GM04503 (cell line): Measurements from ENCODE around the gene LYPD6B.

Experiments
- DNase-seq: peaks from one replicate; pipeline ENCODE4 v3.0.0-alpha.2; 2012; ENCODE audit warnings: low read depth

Gene LYPD6B

DNA sequence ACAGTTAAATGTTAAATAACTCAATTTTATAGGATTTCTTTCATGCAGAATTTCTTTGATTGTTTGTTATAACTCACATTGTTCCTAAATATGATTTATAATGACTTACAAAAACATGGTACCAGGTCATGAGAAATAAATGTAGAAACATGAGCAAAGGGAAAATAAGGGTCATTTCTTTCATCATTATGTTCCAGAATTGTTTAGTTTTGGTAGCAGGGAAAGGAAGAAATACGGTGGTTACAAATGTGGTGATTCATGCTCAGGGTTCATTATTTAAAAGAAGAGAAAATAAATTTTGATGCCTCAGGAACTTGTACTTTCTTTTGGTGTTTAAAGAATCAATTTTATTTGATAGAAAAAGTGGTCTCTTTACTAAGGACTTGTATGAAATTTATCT lies 4.4 kb downstream of the LYPD6B start:
- no peak for DNase-seq

DNA sequence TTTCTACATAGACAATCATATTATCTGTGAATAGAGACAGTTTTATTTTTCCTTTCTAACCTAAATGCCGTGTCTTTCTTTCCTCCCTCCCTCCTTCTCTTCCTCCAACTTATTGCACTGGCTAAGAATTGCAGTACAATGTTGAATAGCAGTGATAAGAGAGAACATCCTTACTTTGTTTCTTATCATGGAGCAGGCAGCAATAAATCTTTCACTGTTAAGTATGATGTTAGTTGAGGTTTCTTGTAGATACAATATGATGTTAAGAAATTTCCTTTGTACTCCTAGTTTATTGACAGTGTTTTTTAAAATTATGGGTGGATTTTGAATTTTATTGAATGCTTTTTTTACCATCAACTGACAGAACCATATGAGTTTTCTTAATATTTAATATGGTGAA lies 6.0 kb downstream of the LYPD6B start:
- DNase-seq = no peak

DNA sequence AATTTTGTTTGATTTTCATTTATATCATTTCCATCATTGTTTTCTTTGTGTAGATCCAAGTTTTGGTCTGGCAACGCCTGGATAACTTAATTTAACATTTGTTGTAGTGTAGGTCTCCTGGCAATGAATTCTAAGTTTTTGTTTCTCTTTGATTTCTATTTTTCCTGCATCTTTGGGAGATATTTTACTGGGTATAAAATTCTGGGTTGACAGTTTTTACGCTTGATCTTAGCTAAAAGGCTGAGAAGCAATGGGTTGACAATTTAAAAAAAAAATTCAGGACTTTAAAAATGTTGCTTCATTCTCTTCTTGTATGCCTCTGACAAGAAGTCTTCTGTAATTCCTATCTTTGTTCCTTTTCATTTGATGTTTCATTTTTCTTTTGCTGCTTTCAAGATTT lies 8.6 kb downstream of the LYPD6B start:
- no peak for DNase-seq

DNA sequence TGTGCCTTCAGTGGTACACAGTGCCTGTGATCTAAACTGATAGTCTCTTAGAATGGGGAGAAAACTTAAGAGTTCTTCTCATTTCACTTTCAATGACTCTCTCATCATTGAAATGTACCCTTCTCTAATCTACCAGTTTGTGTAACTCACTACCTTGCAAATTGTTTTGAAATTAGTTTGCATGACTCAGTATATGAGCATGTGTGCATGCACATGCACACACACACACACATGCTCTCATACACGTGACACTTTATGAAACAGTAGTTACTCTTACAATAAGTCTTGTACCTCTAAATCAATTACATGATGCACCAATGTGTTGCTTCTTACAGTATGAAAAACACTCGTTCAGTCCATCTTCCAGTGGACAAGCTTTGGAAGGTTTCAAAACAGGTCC lies 10.6 kb downstream of the LYPD6B start:
- DNase-seq = no peak

DNA sequence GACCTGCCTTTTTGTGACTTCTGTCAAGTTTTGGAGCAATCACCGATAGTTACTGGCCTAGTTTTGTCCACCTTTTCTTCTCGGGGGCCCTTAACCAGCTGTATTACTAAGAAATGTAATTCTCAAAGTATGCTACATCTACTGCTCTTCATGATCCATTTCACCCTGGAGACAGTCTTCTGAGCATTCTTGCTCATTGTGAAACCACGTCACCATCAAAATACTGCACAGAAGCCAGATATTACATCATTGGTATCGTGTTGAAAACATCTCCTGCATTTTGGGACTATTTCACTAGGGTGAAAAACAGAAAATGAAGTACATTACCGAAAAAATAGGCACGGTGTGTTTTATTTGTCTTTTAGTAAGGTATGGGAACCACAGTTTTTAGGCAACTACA lies 11.7 kb downstream of the LYPD6B start:
- DNase-seq = peak; percentile 85

DNA sequence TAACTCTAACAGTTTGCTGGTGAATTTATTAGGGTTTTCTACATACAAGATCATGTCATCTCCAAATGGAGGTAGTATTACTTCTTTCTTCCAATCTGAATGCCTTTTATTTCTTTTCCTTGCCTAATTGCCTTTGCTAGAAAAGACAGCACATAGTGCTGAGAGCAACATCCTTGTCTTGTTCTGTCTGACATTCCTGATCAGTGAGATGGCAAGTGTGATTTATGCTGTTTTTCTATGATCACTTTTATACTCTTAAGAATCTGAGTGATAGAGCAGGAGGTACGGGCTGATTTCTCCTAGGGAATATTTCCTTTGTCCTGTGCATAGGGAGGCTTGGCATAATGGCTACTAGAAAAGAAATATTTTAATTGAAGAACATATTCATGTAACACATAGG lies 17.3 kb downstream of the LYPD6B start:
- no peak for DNase-seq

DNA sequence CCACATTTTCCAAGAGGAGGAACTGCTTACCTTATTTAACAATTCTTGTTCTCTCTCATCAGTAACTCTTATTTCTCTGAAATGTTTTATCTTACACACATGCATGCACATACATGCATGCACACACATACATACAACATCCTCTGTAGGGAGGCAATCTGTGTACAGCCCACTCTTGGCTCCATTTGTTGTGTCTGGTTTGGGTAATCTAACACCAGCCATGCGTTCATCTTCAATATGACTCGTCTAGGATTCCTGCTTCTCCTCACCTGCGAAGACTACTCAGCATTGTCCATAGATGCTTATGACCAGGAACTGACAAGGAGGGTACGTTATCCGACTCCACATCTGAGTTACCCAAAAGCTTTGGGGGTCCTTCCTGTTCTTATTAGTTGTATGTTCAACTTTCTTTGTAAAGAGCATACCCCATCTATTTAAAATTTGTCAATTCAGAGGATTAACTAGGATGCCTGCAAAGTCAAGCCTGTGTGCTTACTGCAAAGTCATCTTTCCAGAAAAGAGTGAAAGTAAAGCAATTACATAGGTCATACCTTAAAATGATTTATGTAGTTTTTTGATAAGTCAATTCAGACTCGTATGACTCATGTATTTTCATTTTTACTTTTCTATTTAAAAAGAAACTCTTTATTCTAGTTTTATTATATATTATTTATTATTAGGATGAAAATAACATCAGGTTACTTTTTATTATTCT lies 18.2 kb downstream of the LYPD6B start:
- no peak for DNase-seq

DNA sequence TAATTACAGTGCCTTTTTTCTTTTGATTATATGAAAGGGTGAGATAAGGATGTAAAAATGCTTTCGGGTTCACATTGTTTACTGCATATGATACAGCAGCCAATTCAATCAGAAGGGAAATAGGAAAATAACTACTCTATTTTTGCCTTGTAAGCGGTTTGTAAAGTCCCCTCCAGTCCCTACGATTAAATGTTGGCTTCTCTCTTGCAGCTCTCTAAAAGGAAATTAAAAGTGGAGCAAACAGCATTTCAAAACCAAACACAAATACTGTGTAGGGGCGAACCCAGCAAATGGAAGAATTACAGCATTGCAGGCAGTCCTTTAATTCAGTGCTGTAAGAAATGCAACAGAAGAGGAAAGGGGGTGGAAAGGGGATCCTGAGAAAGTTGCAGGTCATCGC lies 18.9 kb downstream of the LYPD6B start:
- no peak for DNase-seq

DNA sequence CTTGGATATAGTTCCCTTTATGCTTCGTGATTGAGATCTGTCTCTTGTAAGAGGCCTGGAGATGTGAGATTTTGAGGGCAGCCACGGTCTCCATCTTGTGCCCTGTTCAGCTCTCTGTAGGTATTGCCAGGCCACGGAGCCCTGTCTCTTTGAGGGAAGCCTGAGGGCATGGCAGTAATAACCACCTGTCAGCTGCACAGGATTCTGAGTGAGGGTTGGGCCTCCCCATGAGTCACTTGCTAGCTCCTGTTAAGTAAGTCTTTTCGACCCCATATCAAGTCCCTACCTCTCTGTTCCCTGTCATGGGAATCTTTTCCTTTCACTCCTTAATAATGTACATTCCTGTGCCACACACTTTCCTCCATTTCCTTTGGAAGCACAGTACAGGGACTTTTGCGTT lies 20.4 kb downstream of the LYPD6B start:
- DNase-seq = no peak

DNA sequence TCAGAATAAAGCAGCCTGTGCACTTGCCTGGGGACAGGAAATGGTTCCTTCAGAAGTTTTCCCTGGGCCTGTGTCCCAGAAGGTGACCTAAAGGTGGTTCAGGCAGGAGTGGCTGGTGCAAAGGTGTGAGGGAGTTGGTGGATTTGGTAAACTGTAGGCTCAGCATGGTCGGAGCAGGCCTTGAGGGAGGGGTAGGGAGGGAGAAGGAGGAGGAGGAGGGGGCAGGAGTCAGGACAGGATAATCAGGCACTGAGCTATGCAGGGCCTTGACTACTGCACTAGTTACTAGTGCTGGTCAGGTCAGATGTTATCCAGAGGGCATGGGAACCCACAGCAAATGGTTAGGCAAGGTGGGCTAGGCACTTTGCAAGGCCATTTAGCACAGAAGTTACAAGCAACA lies 21.3 kb downstream of the LYPD6B start:
- DNase-seq = no peak

DNA sequence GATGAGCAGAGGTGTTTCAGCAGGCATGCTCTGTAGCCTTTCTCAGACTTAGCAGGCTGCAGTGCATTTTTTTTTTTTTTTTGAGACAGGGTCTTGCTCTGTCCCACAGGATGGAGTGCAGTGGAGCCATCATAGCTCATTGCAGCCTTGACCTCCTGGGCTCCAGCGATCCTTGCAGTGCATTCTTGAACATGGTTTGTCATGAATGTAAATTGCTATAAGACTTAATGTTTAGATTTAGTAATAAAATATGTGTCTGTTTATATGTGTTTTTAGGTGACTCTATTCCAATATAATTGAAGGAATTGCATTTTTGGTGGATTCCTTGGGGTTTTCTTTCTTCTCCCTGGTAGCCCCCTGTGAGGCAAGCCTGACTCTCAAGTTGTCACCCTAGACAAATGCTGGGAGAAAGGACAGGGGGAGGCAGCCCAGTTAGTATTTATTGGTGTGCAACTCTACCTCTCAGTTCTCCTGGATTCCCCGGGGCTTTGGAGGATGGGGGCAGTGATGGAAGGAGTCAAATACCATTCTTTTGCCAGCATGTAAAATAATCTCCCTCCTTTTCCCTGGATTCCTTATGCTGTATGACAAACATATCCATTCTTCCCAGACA lies 22.7 kb downstream of the LYPD6B start:
- DNase-seq = no peak

DNA sequence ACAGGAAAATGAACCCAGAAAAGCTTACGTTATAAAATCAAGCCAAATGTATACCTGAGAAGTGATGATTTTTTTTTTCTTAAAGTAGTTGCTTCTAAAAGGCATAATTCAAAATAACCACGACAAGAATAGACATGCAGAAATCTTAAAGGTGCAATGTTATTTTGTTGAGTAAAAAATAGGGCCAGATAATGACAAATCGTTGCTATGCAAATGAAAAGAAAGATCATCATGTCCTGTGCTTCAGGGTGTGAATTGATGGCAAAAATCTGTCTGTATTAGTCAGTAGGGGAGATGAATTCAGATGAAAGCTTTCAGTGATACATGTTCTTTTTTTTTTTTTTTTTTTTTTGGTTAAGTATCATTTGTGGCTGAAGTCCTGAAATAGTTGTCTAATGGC lies 24.0 kb downstream of the LYPD6B start:
- no peak for DNase-seq

DNA sequence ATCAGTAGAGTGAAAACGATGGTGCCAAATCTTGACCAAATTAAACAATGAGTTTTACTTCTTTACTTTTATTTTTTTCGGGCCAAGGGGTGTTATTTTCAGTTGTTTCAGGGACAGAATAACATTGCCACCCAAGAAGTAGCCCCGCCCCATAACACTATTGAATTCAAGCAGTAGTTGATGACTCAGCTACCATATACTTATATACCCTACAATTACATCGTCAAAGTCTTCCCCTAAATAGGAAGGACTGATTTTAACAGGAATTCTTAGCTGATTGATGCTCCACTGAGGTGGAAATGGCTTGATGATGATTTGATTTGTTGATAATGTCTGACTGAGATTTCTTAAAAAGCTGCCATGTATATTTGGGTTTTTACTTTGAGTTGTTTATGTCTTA lies 24.7 kb downstream of the LYPD6B start:
- no peak for DNase-seq

DNA sequence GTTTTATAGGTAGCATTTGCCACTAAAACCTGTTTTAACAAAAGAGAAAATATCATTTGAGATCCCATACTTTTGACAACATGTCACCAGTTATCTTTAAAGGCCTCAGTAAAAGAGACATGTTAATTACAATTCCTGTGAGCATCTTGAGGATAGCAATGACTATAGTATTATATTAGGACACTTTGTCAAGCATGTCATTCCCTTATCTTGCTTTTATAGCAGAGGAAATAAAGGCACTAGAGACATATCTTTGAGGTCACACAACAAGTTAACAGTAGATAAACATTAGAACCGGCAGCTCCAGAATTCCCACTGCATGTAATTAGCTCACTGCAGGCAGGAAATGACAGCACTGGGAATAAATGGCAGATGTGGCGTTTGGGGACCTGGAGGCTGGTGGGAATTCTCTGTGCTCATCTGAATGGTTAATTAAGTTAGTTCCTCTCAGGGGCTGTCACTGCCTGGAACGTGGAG lies 25.9 kb downstream of the LYPD6B start:
- no peak for DNase-seq

DNA sequence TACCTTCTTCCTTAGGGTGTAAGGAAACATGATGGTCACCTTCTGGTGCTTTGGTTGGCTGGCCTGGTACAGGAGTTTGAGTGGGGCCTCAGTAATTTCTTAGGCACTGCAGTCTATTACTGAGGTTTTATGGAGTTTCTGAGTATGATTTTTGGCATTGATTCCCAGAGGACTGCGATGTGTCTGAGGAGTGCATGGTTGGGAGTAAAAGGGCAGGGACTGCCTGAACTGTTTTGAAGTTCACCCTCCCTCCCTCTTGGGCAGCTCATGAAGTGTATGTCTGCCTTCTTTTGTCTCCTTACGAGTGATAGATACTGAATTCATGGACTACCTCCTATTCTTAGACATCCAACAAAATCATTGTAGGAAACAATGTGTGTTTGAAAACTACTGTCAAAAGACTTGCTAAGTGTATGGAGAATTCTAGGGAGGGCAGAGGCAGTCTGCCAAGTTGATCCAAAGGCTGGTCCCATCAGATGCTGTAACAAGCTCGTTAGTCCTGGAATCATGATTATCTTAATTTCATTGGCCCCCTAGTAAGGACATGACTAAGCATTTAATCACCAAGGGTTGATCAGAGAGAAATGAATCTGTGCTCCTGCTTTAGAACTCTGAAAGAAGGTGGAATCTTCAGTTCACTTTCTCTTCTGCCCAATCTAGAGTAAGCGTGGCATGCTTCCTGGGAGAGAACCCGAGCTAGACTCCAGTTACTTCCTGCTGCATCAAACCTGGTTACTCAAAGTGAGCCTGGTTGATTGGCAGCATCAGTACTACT lies 26.5 kb downstream of the LYPD6B start:
- DNase-seq = peak; percentile 46

DNA sequence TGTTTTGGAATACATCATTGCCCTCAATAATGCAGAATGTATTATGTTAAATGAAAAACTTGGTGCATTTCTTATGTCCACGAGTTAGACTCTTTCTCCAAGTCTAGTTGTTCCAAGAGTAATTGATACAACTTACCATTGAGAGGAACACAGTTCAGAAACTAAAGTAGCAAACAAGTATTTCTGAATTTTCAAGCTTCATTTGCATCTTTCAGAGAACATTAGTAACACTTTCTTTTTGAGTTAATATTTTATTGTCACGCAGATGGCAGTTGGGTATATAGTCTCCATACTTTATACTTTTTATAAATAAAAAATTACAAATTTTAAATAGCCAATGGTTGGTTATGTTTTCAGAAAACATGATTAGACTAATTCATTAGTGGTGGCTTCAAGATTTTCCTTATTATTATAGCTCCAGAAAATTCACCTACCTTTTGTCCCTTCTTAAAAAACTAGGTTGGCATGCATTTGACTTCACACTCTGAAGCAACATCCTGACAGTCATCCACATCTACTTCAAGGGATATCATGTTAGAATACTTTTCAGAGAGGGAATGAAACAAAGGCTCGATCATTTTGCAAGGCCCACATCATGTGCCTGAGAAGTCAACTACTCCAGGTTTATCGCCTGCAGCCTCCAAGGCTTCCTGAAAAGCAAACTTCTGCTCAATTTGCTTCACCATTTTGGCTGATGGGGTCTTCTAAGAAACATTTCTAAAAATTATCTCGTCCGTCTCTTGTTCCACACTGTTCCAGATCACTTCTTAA lies 29.9 kb downstream of the LYPD6B start:
- no peak for DNase-seq

DNA sequence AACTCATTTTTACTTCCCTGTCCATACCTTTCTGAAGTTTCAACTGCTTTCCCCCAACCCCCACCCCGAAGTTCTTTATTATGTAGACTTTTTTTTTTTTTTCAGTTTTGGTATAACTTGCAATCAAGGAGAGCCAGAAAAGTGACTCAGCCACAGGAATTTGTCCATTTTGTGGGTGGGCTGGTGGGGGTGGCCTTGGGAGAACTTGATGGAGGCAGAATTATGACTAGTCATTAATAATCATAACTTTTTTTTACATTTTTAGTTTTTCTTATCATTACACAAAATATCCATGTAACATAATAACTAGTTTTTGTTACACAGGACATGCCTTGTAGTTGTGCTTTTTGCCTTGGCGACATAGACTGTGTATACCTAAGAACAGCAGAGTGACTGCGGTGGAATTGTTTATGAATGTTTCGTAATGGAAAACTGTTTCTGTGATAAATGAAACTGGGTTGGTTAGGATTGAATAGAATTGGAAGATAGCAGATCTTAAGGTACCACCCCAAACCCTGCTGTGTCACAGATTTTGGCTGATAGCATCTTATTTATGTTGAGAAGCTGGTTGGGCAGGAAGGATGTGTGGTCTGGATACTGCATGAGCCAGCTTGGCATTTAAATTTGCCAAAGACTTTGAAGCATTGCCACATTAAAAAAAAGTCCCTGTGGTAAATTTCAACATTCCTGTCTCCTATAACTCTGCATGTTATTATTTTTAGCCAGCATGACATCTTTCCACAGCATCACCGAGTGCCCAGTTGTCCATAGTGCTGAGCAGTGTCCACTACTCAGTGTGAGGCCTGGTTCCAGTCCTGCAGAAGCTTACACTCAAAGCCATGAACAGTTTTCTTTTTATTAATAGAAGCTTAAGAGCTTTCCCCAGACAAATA lies 30.7 kb downstream of the LYPD6B start:
- DNase-seq = peak; percentile 91

DNA sequence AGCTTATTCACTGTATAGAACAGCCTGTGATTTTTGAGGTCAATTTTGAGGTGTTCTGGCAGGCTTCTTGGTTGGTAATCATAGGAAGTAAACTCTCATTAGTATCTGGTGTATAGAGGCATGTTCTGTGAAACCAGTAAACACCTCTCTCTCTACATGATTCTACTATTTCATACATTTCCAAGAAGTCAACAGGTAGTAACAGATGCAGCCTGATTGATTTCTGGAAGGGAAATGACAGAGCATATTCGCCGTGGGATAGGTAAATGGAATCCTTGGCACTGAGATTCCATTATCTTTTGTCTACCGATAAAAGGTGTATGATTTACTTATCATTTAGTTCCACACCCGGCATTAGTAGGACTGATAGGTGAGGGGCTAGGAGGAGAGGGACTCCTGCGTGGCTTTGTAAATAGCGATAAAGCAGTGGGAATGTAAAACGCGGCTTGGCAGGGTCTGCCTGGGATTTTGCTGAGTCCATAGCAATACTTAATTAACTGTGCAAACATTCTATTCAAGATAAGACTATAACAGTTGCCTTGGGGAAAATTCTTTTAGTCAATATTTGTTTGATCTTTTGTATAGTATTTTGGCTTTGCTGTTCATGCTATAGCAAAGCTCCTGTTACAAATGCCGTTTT lies 32.3 kb downstream of the LYPD6B start:
- DNase-seq = no peak

DNA sequence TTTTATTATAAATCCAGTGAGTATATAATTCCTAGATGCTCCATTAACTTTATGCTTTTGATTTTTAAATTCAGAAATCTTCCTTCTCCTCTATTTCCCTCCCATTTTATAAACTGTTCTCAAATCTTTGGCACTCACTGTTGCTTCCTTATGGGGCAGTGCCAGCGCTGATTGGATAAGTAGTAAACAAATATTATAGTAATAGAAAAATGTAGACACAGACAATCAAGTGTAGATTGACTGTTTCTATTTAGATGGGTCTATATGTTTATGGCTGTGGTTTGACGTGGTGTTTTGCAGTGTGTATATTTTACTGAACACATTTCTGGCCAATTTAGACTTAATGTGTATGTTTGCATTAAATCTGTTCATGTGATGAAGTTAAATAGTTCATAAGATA lies 36.6 kb downstream of the LYPD6B start:
- no peak for DNase-seq

DNA sequence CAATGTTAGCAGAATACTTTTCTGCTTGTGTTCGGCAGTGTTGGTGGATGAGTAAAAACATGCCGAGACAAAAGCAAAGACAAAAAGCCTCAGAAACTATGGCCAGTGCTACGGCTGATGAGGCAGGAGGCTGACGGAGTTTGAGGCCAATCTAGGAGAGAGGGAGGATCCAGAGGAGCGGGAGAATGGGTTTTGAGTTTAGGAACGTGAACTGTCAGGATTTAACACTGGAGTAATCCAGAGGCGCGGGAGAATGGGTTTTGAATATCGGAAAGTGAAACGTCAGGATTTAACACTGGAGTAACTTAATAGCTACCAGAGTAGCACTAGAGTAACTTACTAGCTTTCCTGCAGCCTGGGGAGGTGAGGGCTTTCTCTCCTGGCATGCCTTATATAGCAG lies 37.4 kb downstream of the LYPD6B start:
- DNase-seq = no peak

DNA sequence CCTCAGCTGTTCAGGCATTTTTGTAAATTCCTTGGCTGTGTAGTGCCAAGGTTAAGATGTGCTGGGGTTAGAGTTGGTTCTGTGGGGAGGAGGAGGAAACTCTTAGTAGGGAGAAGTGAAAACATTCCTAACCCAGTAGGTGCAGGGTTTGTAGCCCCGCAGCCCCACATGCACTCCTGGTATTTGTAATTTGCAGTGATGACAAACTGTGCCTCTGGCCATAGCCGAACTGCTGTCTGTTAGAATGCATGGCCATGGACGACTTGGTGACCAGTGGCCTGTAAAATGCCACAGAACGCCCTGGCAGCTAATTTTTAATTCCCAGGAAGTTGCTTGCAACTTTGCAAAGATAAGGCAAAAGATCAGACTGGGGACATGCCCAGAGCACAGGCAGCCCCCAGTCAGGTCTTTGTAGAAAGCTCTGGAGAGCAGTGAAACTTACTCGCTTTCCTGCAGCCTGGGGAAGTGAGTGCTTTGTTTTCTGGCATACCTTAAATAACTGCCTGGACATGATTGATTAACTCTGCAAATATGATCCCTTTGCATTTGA lies 38.4 kb downstream of the LYPD6B start:
- DNase-seq = no peak
